Measurements from ENCODE around the gene RXFP4.

RXFP4 gene

GRCh38 chr1:155975375-155976061 is 34.1 kb downstream of the RXFP4 start:
- TF ChIP-seq SUZ12 (IDR thresholded peaks at IDR 0.05; ENCODE audit: extremely low read depth, insufficient read depth, insufficient read length) = no peak
- H3K4me1 ChIP-seq (ENCODE audit: insufficient read depth, insufficient read length) = peaks cover 47% of the 10 kb centered on the region
- peak overlapping the region; percentile 96 for H3K9ac ChIP-seq (ENCODE audit: insufficient read length, low read depth)
- H3K4me3 ChIP-seq (ENCODE audit: insufficient read length, low read depth) = peak overlapping the region; percentile 87
- no peaks in the 10 kb centered on the region for H3K9me3 ChIP-seq (ENCODE audit: insufficient read depth, low read length)
- H3K27me3 ChIP-seq (ENCODE audit: insufficient read depth, insufficient read length) = no peaks in the 10 kb centered on the region
- H3K36me3 ChIP-seq (ENCODE audit: insufficient read depth, insufficient read length, low read length) = peaks cover 22% of the 10 kb centered on the region
- no peak for DNase-seq (ENCODE audit: low read depth, low spot score)

DNA sequence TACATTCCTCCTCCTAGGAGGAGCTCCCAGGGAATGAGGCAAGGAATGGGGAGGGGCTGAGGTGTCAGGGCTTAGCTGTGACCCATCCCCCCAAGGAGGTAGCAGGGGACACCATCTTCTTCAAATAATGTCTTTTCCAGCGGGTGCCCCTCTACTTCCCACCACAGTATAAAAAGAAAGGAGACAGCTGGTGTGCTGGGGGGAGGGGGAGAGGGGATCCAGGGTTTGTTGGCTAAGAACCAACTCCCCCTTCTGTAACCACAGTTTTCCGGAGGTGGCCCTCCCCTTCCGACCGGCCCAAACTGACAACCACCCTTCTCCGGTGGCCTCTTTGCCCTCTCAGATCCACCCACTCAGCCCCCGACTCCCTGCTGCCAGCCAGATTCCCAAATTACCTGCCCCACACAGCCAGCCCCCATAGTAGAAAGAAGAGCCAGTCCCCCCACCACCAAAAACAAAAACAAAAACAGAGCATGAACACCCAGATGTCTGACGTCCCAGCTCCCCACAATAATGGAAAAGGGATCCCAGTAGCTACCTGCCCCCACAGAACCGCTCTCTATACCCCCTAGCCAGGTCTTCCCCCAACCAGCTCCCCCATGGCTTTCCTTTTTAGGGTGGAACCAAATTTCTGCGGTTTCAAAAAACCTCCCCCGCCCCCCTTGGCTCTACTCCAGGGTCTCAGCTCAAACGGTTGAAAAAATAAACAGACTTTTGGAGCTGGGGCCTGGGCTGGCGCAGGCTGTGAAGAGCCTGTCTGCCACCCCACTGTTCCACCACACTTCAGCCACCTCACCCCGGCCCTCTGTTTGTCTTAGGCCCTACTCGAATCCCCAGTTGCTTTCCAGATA is 34.8 kb downstream of the RXFP4 start:
- Histone ChIP-seq H3K36me3 (ENCODE audit: insufficient read depth, insufficient read length, low read length) (peaks cover 22% of the 10 kb centered on the region), H3K9ac (ENCODE audit: insufficient read length, low read depth) (peak overlapping the region; percentile 96), H3K9me3 (ENCODE audit: insufficient read depth, low read length) (no peaks in the 10 kb centered on the region), H3K4me1 (ENCODE audit: insufficient read depth, insufficient read length) (peaks cover 44% of the 10 kb centered on the region), H3K27me3 (ENCODE audit: insufficient read depth, insufficient read length) (no peaks in the 10 kb centered on the region), H3K4me3 (ENCODE audit: insufficient read length, low read depth) (peak overlapping the region; percentile 87)
- no peak for TF ChIP-seq ZNF274 (IDR thresholded peaks at IDR 0.05; ENCODE audit: low read depth, low read length)
- no peak for TF ChIP-seq SUZ12 (IDR thresholded peaks at IDR 0.05; ENCODE audit: extremely low read depth, insufficient read depth, insufficient read length)
- TF ChIP-seq YY1 (IDR thresholded peaks at IDR 0.05; ENCODE audit: insufficient read depth, insufficient read length) = no peak
- peak; percentile 81 for DNase-seq (ENCODE audit: low read depth, low spot score)

DNA sequence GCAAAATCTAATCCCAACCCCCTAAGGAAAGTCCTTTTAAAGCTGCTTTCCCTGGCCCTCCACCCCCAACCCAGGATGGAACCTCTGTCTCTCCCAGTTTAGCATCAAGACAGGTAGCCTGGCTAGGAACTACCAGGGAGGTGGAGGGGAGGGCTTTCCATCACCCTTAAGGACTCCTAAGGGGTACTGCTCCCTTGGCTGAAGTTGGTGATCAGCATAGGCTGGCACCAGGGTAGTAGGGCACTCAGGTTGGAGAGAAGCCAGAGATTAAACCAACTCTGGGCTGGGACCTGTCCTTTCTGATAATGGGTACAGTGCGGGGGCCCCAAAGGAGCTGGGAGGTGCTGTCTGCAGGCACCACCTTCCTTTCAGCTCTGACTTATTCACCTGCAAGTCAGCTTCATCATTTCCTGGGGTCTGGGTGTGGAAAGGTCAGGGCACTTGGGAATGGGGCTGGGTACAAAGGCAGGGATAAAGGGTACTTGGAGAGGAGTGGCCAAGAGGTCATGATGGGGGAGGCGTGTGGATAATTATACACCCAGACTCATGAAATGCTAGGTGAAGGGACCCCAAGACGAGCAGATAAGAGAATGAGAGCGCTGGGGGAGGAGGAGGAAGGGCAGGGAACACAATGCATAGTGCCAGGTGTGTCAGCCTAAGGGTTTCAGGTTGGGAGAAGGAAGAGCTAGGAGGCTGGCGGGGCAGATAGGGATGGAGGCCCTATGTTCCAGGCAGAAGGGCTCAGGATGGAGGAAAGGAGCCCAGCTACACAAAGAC is 35.7 kb downstream of the RXFP4 start:
- TF ChIP-seq YY1 (IDR thresholded peaks at IDR 0.05; ENCODE audit: insufficient read depth, insufficient read length) = no peak
- peak overlapping the region; percentile 87 for H3K4me3 ChIP-seq (ENCODE audit: insufficient read length, low read depth)
- peaks cover 21% of the 10 kb centered on the region for H3K36me3 ChIP-seq (ENCODE audit: insufficient read depth, insufficient read length, low read length)
- no peak for DNase-seq (ENCODE audit: low read depth, low spot score)
- H3K9me3 ChIP-seq (ENCODE audit: insufficient read depth, low read length) = no peaks in the 10 kb centered on the region
- peaks cover 45% of the 10 kb centered on the region for H3K4me1 ChIP-seq (ENCODE audit: insufficient read depth, insufficient read length)
- H3K9ac ChIP-seq (ENCODE audit: insufficient read length, low read depth) = peak overlapping the region; percentile 96
- H3K27me3 ChIP-seq (ENCODE audit: insufficient read depth, insufficient read length) = no peaks in the 10 kb centered on the region

DNA sequence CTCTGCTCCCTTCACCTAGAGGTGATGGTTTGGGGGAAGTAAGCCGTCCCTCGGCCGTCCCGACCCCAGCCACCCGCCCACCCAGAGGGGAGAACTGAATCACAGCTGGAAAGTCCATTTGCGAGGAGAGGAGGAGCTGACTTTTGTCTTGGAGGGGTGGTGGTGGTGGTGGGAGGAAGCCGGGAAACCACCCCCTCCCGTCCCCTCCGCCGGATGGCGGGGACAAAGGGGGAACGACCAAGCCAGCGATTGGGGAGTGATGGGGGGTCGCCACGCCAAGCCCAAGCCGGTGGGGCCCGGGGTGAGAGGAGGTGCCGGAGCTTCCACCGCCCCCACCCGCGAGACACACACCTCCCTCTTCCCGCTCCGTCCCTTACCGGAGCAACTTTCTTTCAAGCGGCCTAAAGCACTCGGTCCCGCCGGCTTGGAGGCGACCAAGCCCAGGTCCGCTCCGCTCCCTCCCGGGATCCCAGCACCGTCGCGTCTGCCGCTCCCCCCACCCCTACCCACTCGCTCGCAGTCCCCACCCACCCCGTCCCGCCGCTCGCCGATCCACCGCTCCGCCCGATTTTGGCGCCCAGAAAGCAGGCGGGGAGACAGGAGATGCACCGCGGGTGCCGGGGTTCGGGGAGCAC is 36.4 kb downstream of the RXFP4 start:
- TF ChIP-seq YY1 (IDR thresholded peaks at IDR 0.05; ENCODE audit: insufficient read depth, insufficient read length) = no peak
- no peak for TF ChIP-seq ZNF274 (IDR thresholded peaks at IDR 0.05; ENCODE audit: low read depth, low read length)
- TF ChIP-seq SUZ12 (IDR thresholded peaks at IDR 0.05; ENCODE audit: extremely low read depth, insufficient read depth, insufficient read length) = no peak
- H3K9me3 ChIP-seq (ENCODE audit: insufficient read depth, low read length) = no peaks in the 10 kb centered on the region
- H3K4me1 ChIP-seq (ENCODE audit: insufficient read depth, insufficient read length) = peaks cover 42% of the 10 kb centered on the region
- H3K36me3 ChIP-seq (ENCODE audit: insufficient read depth, insufficient read length, low read length) = peaks cover 19% of the 10 kb centered on the region
- peak overlapping the region; percentile 87 for H3K4me3 ChIP-seq (ENCODE audit: insufficient read length, low read depth)
- H3K9ac ChIP-seq (ENCODE audit: insufficient read length, low read depth) = peak overlapping the region; percentile 96
- H3K27me3 ChIP-seq (ENCODE audit: insufficient read depth, insufficient read length) = no peaks in the 10 kb centered on the region
- DNase-seq (ENCODE audit: low read depth, low spot score) = no peak

- no peaks in the 10 kb centered on the region for H3K27me3 ChIP-seq (ENCODE audit: insufficient read depth, insufficient read length)
- peaks cover 46% of the 10 kb centered on the region for H3K4me1 ChIP-seq (ENCODE audit: insufficient read depth, insufficient read length)
- peak within 1 kb of the TSS; percentile 87 for H3K4me3 ChIP-seq (ENCODE audit: insufficient read length, low read depth)
- peaks cover 15% of the 10 kb centered on the region for H3K36me3 ChIP-seq (ENCODE audit: insufficient read depth, insufficient read length, low read length)
- no peak for TF ChIP-seq YY1 (IDR thresholded peaks at IDR 0.05; ENCODE audit: insufficient read depth, insufficient read length)
- TF ChIP-seq SUZ12 (IDR thresholded peaks at IDR 0.05; ENCODE audit: extremely low read depth, insufficient read depth, insufficient read length) = no peak
- no peak for TF ChIP-seq ZNF274 (IDR thresholded peaks at IDR 0.05; ENCODE audit: low read depth, low read length)
- no peaks in the 10 kb centered on the region for H3K9me3 ChIP-seq (ENCODE audit: insufficient read depth, low read length)
- peak within 1 kb of the TSS; percentile 96 for H3K9ac ChIP-seq (ENCODE audit: insufficient read length, low read depth)
- DNase-seq (ENCODE audit: low read depth, low spot score) = peak; percentile 91
Observed at GRCh38 chr1:155978325-155978972, 37.0 kb downstream of the RXFP4 start, which contains the start of gene ARHGEF2. Gene ARHGEF2 (minus strand): TSS chr1:155978547. CDS start chr1:155978427, 120 bp downstream.

DNA sequence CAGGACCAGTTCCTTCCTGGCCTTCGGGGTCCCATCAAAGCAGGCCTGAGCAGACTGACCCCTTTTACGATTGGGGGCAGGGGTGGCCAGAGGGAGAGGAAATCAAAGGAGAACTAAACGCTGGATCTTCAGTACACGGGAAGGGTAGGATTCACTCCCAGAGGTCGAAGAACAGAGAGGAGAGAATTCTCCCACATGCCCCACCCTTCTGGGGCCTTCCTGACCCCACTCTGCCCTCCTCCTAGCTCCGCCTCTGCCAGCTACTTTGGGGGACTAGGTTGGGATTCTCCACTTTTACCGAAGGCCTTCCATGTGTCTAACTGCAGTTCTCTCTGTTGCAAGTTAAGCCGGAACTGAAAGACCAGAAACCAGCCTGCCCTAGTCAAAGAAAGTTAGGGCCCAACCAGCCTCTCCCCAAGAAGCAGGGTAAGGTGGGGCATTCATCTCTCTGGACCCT is 37.6 kb downstream of the RXFP4 start:
- H3K4me1 ChIP-seq (ENCODE audit: insufficient read depth, insufficient read length) = peaks cover 44% of the 10 kb centered on the region
- H3K36me3 ChIP-seq (ENCODE audit: insufficient read depth, insufficient read length, low read length) = peaks cover 11% of the 10 kb centered on the region
- no peak for TF ChIP-seq YY1 (IDR thresholded peaks at IDR 0.05; ENCODE audit: insufficient read depth, insufficient read length)
- TF ChIP-seq ZNF274 (IDR thresholded peaks at IDR 0.05; ENCODE audit: low read depth, low read length) = no peak
- no peak for TF ChIP-seq SUZ12 (IDR thresholded peaks at IDR 0.05; ENCODE audit: extremely low read depth, insufficient read depth, insufficient read length)
- peak overlapping the region; percentile 87 for H3K4me3 ChIP-seq (ENCODE audit: insufficient read length, low read depth)
- H3K27me3 ChIP-seq (ENCODE audit: insufficient read depth, insufficient read length) = no peaks in the 10 kb centered on the region
- no peak for DNase-seq (ENCODE audit: low read depth, low spot score)
- H3K9ac ChIP-seq (ENCODE audit: insufficient read length, low read depth) = peak overlapping the region; percentile 96
- no peaks in the 10 kb centered on the region for H3K9me3 ChIP-seq (ENCODE audit: insufficient read depth, low read length)

Measured in NT2/D1 (cell line).